NCI-H774 (cell line): ENCODE data around the gene PCDH20.
"Not testable (repeated sequence)": the region's sequence is repeated elsewhere in the genome, so short reads cannot be mapped to it uniquely, and the experiment has no call there.

ENCODE experiments used
- DNase-seq: peaks from one replicate; lab custom pipeline; 2025; lab: John Stamatoyannopoulos, UW

PCDH20 gene

GRCh38 chr13:61415749-61416148 is at the start of gene PCDH20:
PCDH20 (minus strand) TSS chr13:61415849; CDS start chr13:61415158, 691 bp downstream.
- no peak for DNase-seq

DNA sequence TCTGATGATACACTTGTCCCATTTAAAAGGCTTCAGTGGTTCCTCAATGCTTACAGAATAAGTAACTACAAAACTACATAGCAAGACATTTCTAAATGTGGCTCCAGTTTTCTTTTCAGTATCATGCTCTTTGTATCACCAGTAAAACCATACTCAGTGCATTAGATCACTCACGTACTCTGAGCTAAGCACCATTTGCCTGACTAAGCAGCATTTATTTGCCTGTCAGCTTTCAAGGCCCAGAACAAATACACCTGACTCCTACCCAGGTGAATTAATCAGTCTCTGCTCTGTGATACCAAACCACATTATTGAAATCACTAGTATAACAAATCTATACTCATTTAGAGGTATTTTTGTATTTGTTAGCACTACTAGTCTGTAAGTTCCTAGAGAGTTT is 47.4 kb upstream of the PCDH20 start:
- DNase-seq, result peak; percentile 34

DNA sequence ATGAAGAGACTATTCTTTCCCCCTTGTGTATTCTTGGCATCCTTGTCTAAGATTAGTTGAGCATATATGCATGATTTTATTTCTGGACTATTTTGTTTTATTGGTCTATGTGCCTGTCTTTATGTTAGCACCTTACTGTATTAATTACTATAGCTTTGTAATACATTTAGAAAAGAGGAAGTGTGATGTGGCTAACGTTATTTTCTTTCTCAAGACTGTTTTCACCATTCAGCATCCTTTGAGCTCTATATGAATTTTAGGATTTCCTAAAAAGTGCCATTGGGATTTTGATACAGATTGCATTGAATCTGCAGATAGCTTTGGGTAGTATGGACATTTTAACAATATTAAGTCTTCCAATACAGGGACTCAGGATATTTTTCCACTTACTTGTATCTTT is 37.5 kb upstream of the PCDH20 start:
- no peak for DNase-seq

DNA sequence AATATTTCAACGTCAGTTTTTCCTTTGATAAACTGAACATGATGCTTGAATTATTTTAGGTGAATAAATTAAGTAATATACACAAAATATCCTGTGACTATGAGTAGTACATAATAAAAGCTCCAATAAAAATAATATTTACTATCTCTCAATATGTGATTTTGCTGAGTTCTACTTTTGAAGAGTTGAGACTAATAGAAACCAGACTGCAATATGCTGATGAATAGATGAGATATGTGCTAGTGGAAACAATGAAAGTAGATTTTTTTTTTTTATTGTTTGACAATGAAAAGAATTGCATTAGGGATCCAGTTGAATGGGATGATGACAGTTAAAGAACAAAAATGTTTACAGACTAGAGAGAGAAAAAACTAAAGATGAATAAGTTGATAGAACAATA is 16.4 kb upstream of the PCDH20 start:
- DNase-seq, result no peak

GRCh38 chr13:61423915-61424314 is 8.3 kb upstream of the PCDH20 start:
- no peak for DNase-seq

DNA sequence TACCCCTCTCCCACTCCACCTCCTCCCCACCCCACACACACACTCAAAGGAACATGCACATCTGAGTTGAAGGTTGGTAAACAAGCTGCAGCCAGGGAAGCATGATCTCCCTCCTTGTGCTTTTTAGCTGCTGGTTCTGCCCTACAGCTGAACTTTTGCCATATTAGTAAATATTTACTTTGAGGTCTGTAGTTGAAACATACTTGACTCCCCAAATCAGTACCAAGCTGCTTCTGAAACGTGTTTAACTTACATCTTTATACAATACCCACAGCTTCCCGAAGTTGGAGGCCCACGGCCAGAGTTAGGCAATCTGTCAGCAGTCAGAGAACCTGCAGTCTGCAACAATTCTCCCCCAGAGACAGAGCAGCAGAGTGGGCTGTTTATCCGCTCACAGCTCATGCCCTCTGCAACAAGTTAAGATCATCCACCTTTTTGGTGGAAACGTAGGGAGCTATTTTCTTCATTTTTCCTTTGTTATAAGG is 1.5 kb upstream of the PCDH20 start:
- DNase-seq, result peak; percentile 2

DNA sequence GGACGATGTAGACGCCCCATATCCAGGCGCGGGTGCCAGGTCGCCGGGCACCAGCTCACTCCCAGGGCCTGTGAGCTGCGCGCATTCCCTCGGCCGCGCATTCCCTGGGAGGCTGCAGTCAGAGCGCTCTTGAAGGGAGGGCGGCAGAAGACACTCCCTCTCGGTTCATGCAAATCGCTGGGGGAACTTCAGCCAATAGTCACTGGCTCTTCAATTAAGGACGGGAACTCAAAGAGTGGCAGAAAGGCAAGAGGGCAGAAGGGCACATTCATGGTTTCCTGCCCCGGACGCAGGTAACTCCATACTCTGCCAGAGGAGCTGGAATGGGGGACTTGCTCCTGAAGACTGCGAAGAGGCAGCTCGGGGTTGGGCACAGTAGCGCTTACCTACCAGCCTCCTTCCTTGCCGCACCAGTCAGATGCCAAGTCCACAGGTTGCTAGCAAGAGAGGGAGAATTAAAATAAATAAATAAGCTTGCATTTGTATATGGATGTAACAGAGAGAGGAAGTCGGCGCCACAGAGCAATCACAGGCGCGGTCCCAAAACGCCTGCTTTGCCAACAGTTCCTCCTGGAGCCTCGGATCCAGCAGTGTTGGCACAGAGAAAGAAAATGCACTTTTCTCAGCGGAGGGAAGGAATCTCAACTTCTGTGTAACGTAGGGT is 459 bp downstream of the PCDH20 start:
- DNase-seq, result peak; percentile 70

- DNase-seq, result no peak
Measured at GRCh38 chr13:61414686-61415057, 977 bp downstream of the PCDH20 start.

GRCh38 chr13:61413572-61414535 is 1.8 kb downstream of the PCDH20 start:
- no peak for DNase-seq

- DNase-seq, result no peak
Measured at GRCh38 chr13:61410669-61411297, 4.9 kb downstream of the PCDH20 start.

- DNase-seq, result no peak
Measured at GRCh38 chr13:61410266-61410665, 5.4 kb downstream of the PCDH20 start.

GRCh38 chr13:61408571-61408970 is 7.1 kb downstream of the PCDH20 start:
- DNase-seq, result no peak

DNA sequence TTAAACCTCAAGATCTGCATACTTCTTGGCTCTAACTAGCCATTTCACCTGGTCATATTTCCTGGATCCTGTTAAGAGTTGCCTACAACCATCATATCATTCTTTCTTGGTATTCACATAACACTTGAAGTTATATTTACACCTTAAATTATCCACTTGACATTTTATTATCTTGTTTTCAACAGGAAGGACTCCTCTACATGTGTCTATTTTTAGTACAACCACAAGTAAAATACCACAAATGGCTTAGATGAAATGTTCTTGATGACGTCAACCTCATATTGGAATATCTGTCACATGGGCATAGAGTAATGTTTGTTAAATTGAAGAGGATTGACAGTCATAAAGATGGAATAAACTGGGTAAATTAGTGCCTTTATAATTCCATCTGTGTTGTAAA is 9.4 kb downstream of the PCDH20 start:
- no peak for DNase-seq

DNA sequence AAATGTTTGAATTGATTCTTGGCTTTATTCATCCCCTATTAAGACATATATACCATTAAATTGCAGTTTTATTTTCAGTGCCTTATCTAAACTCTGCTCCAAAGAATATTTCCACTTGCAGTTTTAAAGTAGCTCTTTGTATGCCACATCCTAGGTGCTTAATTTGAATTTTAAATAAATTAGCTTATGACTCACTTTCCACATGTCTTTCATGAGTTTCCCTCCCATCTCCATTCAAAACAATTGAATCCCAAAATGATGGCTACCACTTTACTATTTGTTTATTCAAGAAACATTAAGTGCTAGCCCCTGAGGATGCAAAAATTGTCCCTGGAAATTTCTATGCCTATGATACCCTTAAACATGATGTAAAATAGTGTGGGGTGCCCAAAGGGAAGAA is 19.5 kb downstream of the PCDH20 start:
- DNase-seq, result no peak

DNA sequence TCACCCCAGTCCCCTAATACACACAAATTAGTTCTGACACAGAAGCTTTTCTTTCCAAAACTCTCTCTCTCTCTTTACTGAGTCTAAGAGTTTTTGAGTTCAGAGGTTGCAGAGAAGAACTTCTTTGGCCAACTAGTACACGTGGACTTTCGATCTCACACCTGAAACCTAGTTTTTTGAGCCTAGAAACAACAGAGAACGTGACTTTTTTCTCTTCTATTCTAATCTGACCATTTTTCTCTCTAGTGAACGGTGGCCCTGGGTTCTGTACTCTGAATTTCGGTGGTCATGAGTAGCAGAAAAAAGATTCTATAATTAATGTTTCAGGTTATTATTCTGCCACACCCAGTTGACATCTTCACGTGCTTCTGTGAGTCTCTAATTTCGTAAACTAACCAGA is 24.2 kb downstream of the PCDH20 start:
- DNase-seq, result no peak

DNA sequence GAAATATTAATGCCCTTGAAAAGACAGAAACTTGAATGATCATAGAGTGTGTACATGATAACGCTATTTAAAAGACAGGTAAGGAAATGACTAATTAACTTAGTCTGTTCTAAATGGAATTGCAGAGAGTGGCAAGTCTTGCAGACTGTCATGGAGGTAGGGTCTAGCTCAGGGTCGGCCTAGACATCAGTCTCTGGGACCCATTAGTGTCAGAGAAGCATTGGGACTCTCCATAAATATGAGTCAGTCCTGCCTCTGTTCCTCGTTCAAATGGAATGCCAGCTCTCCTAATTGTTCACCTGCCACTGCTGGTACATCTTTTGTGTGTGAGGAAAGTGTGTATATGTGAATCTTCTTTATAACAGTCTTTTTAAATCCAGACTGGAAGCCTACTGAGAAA is 28.0 kb downstream of the PCDH20 start:
- no peak for DNase-seq

DNA sequence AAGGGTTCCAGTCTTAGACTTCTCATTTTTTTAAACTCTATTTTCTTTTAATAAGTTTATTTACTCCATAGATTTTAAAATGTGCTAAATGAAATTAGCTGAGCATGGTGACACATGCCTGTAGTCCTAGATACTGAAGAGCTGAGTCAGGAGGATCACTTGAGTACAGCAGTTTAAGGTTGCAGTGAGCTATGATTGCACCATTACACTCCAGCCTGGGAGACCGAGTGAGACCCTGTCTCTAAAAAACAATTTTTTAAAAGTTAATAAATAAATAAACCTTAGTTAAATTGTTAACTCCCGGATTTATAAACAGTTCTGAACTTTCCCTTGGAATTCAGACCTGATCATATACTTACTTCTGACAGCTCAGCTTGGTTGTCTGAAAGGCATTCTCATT is 32.5 kb downstream of the PCDH20 start:
- no peak for DNase-seq

DNA sequence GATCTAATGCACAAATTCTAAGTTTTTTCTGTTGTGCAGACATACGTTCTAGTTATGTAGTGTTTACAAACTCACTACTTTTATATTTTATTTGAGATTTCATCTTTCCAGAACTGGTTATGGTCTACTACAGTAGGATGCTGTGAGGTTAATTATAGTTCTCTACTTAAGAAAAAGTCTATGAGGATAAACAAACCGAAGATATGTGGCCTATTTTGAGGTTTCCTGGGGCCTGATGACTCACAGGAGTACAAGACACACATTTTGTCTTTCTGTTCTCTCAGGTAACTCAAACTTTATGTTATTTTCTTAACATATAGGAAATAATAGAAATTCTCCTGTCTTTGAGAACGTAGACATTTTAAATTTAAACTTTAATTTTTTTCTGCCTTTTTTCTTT is 45.1 kb downstream of the PCDH20 start:
- DNase-seq, result no peak

- not testable (repeated sequence) for DNase-seq
Measured at GRCh38 chr13:61364690-61365089, 51.0 kb downstream of the PCDH20 start.

DNA sequence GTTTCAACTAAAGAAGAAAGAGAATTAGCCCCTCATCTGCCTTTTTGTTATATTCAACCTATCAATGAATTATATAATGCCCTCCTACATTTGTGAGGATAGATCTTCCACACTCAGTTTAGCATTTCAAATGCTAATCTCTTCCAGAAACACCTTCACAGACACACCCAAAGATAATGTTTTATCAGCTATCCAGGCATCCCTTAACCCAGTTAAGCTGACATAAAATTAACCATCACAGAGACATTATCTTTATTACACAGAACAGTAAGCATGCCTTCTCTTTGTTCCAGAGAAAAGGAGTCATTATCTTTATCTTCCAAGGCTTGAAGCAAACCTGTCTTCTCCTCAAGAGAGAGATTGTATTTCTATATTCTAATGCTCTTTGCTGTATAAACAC is 53.1 kb downstream of the PCDH20 start:
- DNase-seq, result no peak
